Gastroesophageal sphincter (tissue), 4 donors: ENCODE measurements around the gene CEP83. TPM values are rescaled to one million over a fixed set of nuclear protein-coding genes. Genes with fewer than 3 reads are reported as not detected.
"Not testable (repeated sequence)": the region's sequence is repeated elsewhere in the genome, so short reads cannot be mapped to it uniquely, and the experiment has no call there.

Experiments used
- ATAC-seq: fragments of 150-250 bp; one replicate; pipeline ENCODE4 v1.9.1; 2016; ENCODE audit warnings: mild to moderate bottlenecking, moderate library complexity
- H3K27ac ChIP-seq, 4 donors: fragments of 200-600 bp; sonication (generic) in 3 of 4; 1 replicate in 3 of 4; 2 replicates in 1 of 4; pipeline ENCODE4 v1.5.1; 2016 to 2019
- H3K27me3 ChIP-seq: fragments of 200-600 bp; sonication (generic); one replicate; pipeline ENCODE4 v1.5.1; 2019
- H3K36me3 ChIP-seq, 2 donors: fragments of 200-600 bp; sonication (generic); one replicate each; pipeline ENCODE4 v1.5.1; 2019; ENCODE audit warnings: control low read depth in 1 of 2
- H3K4me1 ChIP-seq, 3 donors: fragments of 200-600 bp; sonication (generic); 1 replicate in 2 of 3; 2 replicates in 1 of 3; pipeline ENCODE4 v1.5.1; 2016 to 2019; ENCODE audit warnings: control low read depth in 2 of 3
- H3K4me3 ChIP-seq, 2 donors: fragments of 200-600 bp; sonication (generic); one replicate each; pipeline ENCODE4 v1.5.1; 2019; ENCODE audit warnings: mild to moderate bottlenecking in 1 of 2, moderate library complexity in 1 of 2
- H3K9me3 ChIP-seq, 3 donors: fragments of 200-600 bp; sonication (generic); one replicate each; pipeline ENCODE4 v1.5.1; 2017 to 2019; ENCODE audit warnings: control low read depth in 2 of 3
- CTCF ChIP-seq, 4 experiments: fragments of 200-600 bp in 2 of 4; fragments of 450-650 bp in 2 of 4; sonication (generic) in 1 of 4; IDR thresholded peaks; one replicate each; pipeline ENCODE4 v1.5.1; 2017 to 2019; ENCODE audit warnings: antibody characterized with exemption in 4 of 4, mild to moderate bottlenecking in 2 of 4, moderate library complexity in 2 of 4
- EP300 ChIP-seq: sonication (generic); formaldehyde crosslinking; IDR thresholded peaks from one replicate; pipeline ENCODE4 v1.6.1; 2017; ENCODE audit warnings: antibody characterized with exemption, mild to moderate bottlenecking
- POLR2A ChIP-seq, 2 donors: fragments of 450-650 bp; IDR thresholded peaks; one replicate each; pipeline ENCODE4 v1.6.1; 2017; ENCODE audit warnings: antibody characterized with exemption in 2 of 2, mild to moderate bottlenecking in 2 of 2, moderate library complexity in 1 of 2
- POLR2AphosphoS5 ChIP-seq: sonication (generic); formaldehyde crosslinking; IDR thresholded peaks from one replicate; pipeline ENCODE4 v1.6.1; 2017; ENCODE audit warnings: antibody characterized with exemption
- WGBS, 2 donors: methylation state at CpG; one replicate each; pipeline ENCODE4 v1.1.5; 2018; ENCODE audit warnings: low coverage in 1 of 2; 5-methylcytosine and 5-hydroxymethylcytosine counted together
- total RNA-seq, 4 donors: library from RNA; depleted of rRNA; stranded (reverse); fragments of >200 nt; gene quantifications; one replicate each; pipeline ENCODE4 v1.1.0, GENCODE V29; 2016

The CEP83 gene
- total RNA-seq, 4 donors from 2014 or later, result 6.3 to 24.8 (median 11.3) TPM

GRCh38 chr12:94397401-94397800 is 62.3 kb downstream of the CEP83 start:
- H3K27me3 ChIP-seq, result no peaks in the 10 kb centered on the region
- H3K36me3 ChIP-seq, result peaks cover 0 to 5% of the 10 kb centered on the region in 2 donors
- TF ChIP-seq POLR2A (IDR thresholded peaks at IDR 0.05), result no peak
- no peak for TF ChIP-seq CTCF (IDR thresholded peaks at IDR 0.05)
- H3K4me1 ChIP-seq, result no peaks in the 10 kb centered on the region
- ATAC-seq, result no peak
- peaks cover 0 to 11% (median 0%) of the 10 kb centered on the region in 3 donors for H3K9me3 ChIP-seq
- no peak overlapping the region for H3K27ac ChIP-seq
- 92 to 95% methylated on average over 4 of the region's 4 CpGs for WGBS, 2 donors
- no peak overlapping the region for H3K4me3 ChIP-seq

DNA sequence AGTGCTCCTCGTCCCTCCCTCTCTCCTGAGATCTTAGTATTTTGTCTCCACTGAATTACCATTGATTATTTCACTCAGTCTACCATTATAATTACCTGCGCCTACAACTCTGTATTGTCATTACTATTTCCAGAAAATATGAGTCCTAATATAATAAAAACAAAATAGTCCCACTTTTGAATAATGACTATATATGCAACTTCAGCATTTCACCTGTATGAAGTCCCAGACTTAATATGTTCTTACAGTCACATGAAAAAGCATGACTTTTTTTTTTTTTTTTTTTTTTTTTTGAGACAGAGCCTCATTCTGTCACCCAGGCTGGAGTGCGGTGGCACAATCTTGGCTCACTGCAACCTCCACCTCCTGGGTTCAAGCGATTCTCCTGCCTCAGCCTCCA is 63.7 kb downstream of the CEP83 start:
- H3K9me3 ChIP-seq, result peaks cover 0 to 11% (median 0%) of the 10 kb centered on the region in 3 donors
- not testable (repeated sequence) for H3K36me3 ChIP-seq, H3K4me3 ChIP-seq, H3K27ac ChIP-seq, H3K4me1 ChIP-seq, ATAC-seq, H3K27me3 ChIP-seq
- WGBS, 2 donors, result 92 to 94% methylated on average over 2 to 3 of the region's 4 CpGs

- no peaks in the 10 kb centered on the region for H3K4me1 ChIP-seq
- H3K36me3 ChIP-seq, result peaks cover under 1 to 12% of the 10 kb centered on the region in 2 donors
- no peaks in the 10 kb centered on the region for H3K27me3 ChIP-seq
- H3K27ac ChIP-seq, result no peak overlapping the region
- ATAC-seq, result no peak
- H3K4me3 ChIP-seq, result no peak overlapping the region
- TF ChIP-seq POLR2A (IDR thresholded peaks at IDR 0.05) (no peak), EP300 (no peak), CTCF (IDR thresholded peaks at IDR 0.05) (no peak), POLR2AphosphoS5 (no peak)
- H3K9me3 ChIP-seq, result no peaks in the 10 kb centered on the region
- 70 to 92% methylated on average over 2 of the region's 4 CpGs for whole genome bisulfite sequencing, 2 donors
Observed at GRCh38 chr12:94390130-94390485, 69.6 kb downstream of the CEP83 start.

- H3K27me3 ChIP-seq, H3K4me3 ChIP-seq, H3K9me3 ChIP-seq, H3K4me1 ChIP-seq, ATAC-seq, H3K27ac ChIP-seq: not testable (repeated sequence)
- peaks cover 4 to 17% of the 10 kb centered on the region in 2 donors for H3K36me3 ChIP-seq
- 46 to 97% methylated on average over 3 to 7 of the region's 16 CpGs for WGBS, 2 donors
Observed at GRCh38 chr12:94389482-94390129, 70.1 kb downstream of the CEP83 start.

GRCh38 chr12:94386422-94386821 is 73.2 kb downstream of the CEP83 start:
- ATAC-seq, result peak; percentile 68
- WGBS, 2 donors, result 20 to 50% methylated on average over 1 of the region's 1 CpG
- Histone ChIP-seq H3K27ac (no peak overlapping the region), H3K4me1 (no peaks in the 10 kb centered on the region), H3K9me3 (peaks cover 0 to 10% (median 0%) of the 10 kb centered on the region in 3 donors), H3K27me3 (no peaks in the 10 kb centered on the region), H3K36me3 (peaks cover 4 to 17% of the 10 kb centered on the region in 2 donors), H3K4me3 (no peak overlapping the region)
- TF ChIP-seq CTCF (IDR thresholded peaks at IDR 0.05), result no peak
- TF ChIP-seq EP300, result no peak
- no peak for TF ChIP-seq POLR2A (IDR thresholded peaks at IDR 0.05)
- TF ChIP-seq POLR2AphosphoS5, result no peak

DNA sequence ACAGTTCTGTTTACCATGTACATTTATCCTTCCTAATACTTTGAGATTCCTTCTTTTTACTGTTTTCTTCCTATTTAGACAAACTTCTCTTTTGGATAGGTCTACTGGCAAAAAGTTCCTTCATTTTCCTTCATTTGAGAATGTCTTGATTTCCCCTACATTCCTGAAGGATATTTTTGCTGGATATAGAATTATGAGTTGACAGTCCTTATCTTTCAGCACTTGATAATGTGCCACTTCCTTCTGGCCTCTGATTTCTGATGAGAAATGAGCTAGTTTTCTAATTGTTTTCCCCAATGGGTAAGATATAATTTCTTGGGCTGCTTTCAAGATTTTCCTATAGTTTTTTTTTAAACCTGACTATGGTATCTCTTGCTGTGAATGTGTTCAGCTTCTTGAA is 75.6 kb downstream of the CEP83 start:
- Histone ChIP-seq H3K9me3 (peaks cover 0 to 10% (median 0%) of the 10 kb centered on the region in 3 donors), H3K4me1 (no peaks in the 10 kb centered on the region), H3K4me3 (no peak overlapping the region), H3K36me3 (peaks cover 4 to 9% of the 10 kb centered on the region in 2 donors), H3K27ac (no peak overlapping the region), H3K27me3 (no peaks in the 10 kb centered on the region)
- TF ChIP-seq EP300 (no peak), POLR2AphosphoS5 (no peak), POLR2A (IDR thresholded peaks at IDR 0.05) (no peak), CTCF (IDR thresholded peaks at IDR 0.05) (no peak)
- ATAC-seq, result no peak
